Measurements from ENCODE around the gene FSCN2.

- TF ChIP-seq, protein P1, sequence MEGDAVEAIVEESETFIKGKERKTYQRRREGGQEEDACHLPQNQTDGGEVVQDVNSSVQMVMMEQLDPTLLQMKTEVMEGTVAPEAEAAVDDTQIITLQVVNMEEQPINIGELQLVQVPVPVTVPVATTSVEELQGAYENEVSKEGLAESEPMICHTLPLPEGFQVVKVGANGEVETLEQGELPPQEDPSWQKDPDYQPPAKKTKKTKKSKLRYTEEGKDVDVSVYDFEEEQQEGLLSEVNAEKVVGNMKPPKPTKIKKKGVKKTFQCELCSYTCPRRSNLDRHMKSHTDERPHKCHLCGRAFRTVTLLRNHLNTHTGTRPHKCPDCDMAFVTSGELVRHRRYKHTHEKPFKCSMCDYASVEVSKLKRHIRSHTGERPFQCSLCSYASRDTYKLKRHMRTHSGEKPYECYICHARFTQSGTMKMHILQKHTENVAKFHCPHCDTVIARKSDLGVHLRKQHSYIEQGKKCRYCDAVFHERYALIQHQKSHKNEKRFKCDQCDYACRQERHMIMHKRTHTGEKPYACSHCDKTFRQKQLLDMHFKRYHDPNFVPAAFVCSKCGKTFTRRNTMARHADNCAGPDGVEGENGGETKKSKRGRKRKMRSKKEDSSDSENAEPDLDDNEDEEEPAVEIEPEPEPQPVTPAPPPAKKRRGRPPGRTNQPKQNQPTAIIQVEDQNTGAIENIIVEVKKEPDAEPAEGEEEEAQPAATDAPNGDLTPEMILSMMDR (IDR thresholded peaks at IDR 0.05): no peak
- no peak for TF ChIP-seq POLR2A (IDR thresholded peaks at IDR 0.05)
These were observed 52.3 kb downstream of the FSCN2 start for GRCh38 chr17:81580481-81580880.
